ENCODE measurements around the gene CPHXL. TPM values are rescaled to one million over a fixed set of nuclear protein-coding genes. Genes with fewer than 3 reads are reported as not detected.

The CPHXL gene
- total and polyA plus RNA-seq, 9 of the 15 experiments (the other 6 are each of a cell fraction or from before 2014, with no cell fraction given) = not detected

GRCh38 chr16:75703306-75703705, 23.0 kb downstream of the CPHXL start:
- DNase-seq (ENCODE audit: extremely low read depth in 1 of 4, low spot score in 3 of 4) (no peak), ATAC-seq (no peak), FAIRE-seq (no peak)
- WGBS (ENCODE audit: insufficient coverage, low coverage, missing lambda C conversion rate) = 49% methylated on average over 4 of the region's 4 CpGs
- H3K4me3 ChIP-seq = no peak overlapping the region
- no peaks in the 10 kb centered on the region for H3K36me3 ChIP-seq (ENCODE audit: control insufficient read depth, insufficient read depth, low read length)
- no peaks in the 10 kb centered on the region for H3K9me3 ChIP-seq (replicated peaks; ENCODE audit: control insufficient read depth, insufficient read depth, low read depth, low read length)
- BruUV-seq (replicated peaks) = no TSS peak
- peaks cover 0 to 2% of the 10 kb centered on the region in 2 experiments; a peak in 2 of 5 replicates for H3K27me3 ChIP-seq (ENCODE audit: control insufficient read depth in 2 of 2, insufficient read depth in 2 of 2, low read length in 2 of 2)
- intact Hi-C loops (cut with micrococcal nuclease) (no loop called here), in situ Hi-C loops (cut with MboI) (no loop called here)
- H3K27ac ChIP-seq (ENCODE audit: extremely low read depth, low read depth, low read length) = no peak overlapping the region
- no peaks in the 10 kb centered on the region for H3K9me1 ChIP-seq (ENCODE audit: control insufficient read depth, insufficient read depth, low read length)
- no peak overlapping the region for H2AFZ ChIP-seq (ENCODE audit: low read depth, low read length)
- no peak overlapping the region for H3K4me2 ChIP-seq (ENCODE audit: insufficient read depth, low read length)
- H3K9ac ChIP-seq (ENCODE audit: insufficient read depth in 1 of 2, low read depth in 2 of 2, low read length in 2 of 2) = no peak overlapping the region
- H3K4me1 ChIP-seq (replicated peaks in 1 of 2; ENCODE audit: control insufficient read depth in 2 of 2, insufficient read depth in 2 of 2, low read length in 2 of 2) = peaks cover 3 to 7% of the 10 kb centered on the region in 2 experiments; a peak in 3 of 5 replicates
- H4K20me1 ChIP-seq (replicated peaks; ENCODE audit: control insufficient read depth, insufficient read depth, low read length) = no peaks in the 10 kb centered on the region
- ChIA-PET POLR2A (no interaction called here), CTCF (ENCODE audit: low intra/inter-chr PET ratio) (no interaction called here)
- H3K79me2 ChIP-seq (ENCODE audit: control insufficient read depth, insufficient read depth, low read length) = no peaks in the 10 kb centered on the region
- TF ChIP-seq GTF2B (IDR thresholded peaks at IDR 0.05; ENCODE audit: extremely low read depth, insufficient read length) (no peak), NFIX (CRISPR knock-in tag; IDR thresholded peaks at IDR 0.05; ENCODE audit: low read depth) (no peak), ARID4B (CRISPR knock-in tag; IDR thresholded peaks at IDR 0.05) (no peak), RBFOX2 (IDR thresholded peaks at IDR 0.05; ENCODE audit: low read depth, low read length) (no peak), ZBTB33 (CRISPR knock-in tag; IDR thresholded peaks at IDR 0.05) (no peak), CLOCK (CRISPR knock-in tag; IDR thresholded peaks at IDR 0.05; ENCODE audit: borderline replicate concordance) (no peak), NR2C1 (IDR thresholded peaks at IDR 0.05) (no peak), NR2C1 (tag; IDR thresholded peaks at IDR 0.05) (no peak), ZNF639 (CRISPR knock-in tag; conservative IDR thresholded peaks at IDR 0.05 in 1 of 2, IDR thresholded peaks at IDR 0.05 in 1 of 2) (no peak), ESRRB (CRISPR knock-in tag; IDR thresholded peaks at IDR 0.05; ENCODE audit: borderline replicate concordance) (no peak)

All from K562 (cell line).